AG04450 (cell line): ENCODE data around the gene FGD5. TPM values are rescaled to one million over a fixed set of nuclear protein-coding genes. Genes with fewer than 3 reads are reported as not detected.

Experiments used
- CTCF ChIA-PET: fragments of 300-600, 350-600 bp; formaldehyde crosslinking; extraction: SDS; loops from one replicate; lab custom pipeline; 2022; ENCODE audit warnings: antibody characterized with exemption, inconsistent platforms; lab: Charles Lee
- POLR2A ChIA-PET: fragments of 350-600 bp; formaldehyde crosslinking; extraction: SDS; loops from one replicate; lab custom pipeline; 2021; ENCODE audit warnings: antibody characterized with exemption, inconsistent platforms; lab: Yijun Ruan, JAX
- DNase-seq: peaks from one replicate; pipeline ENCODE4 v3.0.0-alpha.2; 2011; ENCODE audit warnings: low read depth, low spot score
- H3K27ac ChIP-seq: one replicate; pipeline ENCODE4 v1.5.1; 2012; ENCODE audit warnings: low read depth, low read length, control low read depth
- H3K27me3 ChIP-seq: one replicate; pipeline ENCODE4 v1.6.0; 2012; ENCODE audit warnings: low read length; ENCODE audit not compliant: control insufficient read depth, insufficient read depth
- H3K4me3 ChIP-seq: 2 replicates; pipeline ENCODE4 v1.5.1; 2011; ENCODE audit warnings: mild to moderate bottlenecking, low read depth, low read length, control low read depth
- H3K9me3 ChIP-seq: 2 replicates; pipeline ENCODE4 v1.5.1; 2012; ENCODE audit warnings: low read length; ENCODE audit not compliant: control insufficient read depth, insufficient read depth
- polyA plus RNA-seq: library from polyadenylated mRNA; depleted of rRNA; stranded (reverse); fragments of >200 nt; gene quantifications from 2 replicates; pipeline ENCODE4 v1.2.3, GENCODE V29; 2011
- TF ChIP-seq, protein P1 (sequence below): IDR thresholded peaks from 2 replicates; pipeline ENCODE4 v1.5.1; 2011; ENCODE audit warnings: low read depth, low read length, control low read depth, inconsistent platforms

Gene FGD5
- polyA plus RNA-seq, 1 experiment = not detected

DNA sequence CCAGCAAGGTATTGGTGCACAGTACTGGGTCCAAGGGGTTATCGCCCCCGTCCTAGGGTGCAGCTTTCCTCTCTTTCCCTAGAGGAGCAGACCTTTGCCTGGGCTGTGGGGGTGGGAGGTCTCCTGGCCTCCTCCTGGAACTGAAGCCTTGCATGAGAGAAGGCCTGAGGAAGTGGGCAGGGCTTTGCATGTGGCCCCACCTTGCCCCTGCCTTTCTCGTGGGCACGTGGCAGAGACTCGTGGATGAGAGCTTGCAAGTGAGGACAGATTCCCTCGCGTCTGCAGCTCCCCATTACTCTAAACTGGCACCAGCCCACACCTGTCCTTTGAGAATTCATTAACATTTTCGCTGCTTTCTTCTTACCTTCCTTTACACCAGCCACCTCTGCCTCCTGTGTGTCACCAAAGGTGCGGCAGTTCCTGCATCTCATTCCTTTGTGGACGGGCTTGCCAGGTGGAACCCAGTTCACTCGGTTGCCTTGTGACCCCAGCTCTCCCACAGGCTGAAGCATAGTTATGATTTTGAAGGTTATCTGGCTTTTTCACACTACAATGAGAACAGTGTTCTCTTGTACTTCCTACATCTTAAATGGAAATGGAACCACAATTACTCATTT is 87.7 kb downstream of the FGD5 start:
- H3K4me3 ChIP-seq = no peak overlapping the region
- H3K27me3 ChIP-seq = peaks cover 12% of the 10 kb centered on the region
- no peak overlapping the region for H3K27ac ChIP-seq
- DNase-seq = no peak
- ChIA-PET POLR2A (no interaction called here), CTCF (interaction anchor here (1.3 kb wide), 1 partner anchor 14 kb away, joined by 6 read pairs; no protein-coding TSS in a partner anchor)
- no peaks in the 10 kb centered on the region; the same call in 1 of the 2 replicates for H3K9me3 ChIP-seq
- TF ChIP-seq, protein P1, sequence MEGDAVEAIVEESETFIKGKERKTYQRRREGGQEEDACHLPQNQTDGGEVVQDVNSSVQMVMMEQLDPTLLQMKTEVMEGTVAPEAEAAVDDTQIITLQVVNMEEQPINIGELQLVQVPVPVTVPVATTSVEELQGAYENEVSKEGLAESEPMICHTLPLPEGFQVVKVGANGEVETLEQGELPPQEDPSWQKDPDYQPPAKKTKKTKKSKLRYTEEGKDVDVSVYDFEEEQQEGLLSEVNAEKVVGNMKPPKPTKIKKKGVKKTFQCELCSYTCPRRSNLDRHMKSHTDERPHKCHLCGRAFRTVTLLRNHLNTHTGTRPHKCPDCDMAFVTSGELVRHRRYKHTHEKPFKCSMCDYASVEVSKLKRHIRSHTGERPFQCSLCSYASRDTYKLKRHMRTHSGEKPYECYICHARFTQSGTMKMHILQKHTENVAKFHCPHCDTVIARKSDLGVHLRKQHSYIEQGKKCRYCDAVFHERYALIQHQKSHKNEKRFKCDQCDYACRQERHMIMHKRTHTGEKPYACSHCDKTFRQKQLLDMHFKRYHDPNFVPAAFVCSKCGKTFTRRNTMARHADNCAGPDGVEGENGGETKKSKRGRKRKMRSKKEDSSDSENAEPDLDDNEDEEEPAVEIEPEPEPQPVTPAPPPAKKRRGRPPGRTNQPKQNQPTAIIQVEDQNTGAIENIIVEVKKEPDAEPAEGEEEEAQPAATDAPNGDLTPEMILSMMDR = no peak

DNA sequence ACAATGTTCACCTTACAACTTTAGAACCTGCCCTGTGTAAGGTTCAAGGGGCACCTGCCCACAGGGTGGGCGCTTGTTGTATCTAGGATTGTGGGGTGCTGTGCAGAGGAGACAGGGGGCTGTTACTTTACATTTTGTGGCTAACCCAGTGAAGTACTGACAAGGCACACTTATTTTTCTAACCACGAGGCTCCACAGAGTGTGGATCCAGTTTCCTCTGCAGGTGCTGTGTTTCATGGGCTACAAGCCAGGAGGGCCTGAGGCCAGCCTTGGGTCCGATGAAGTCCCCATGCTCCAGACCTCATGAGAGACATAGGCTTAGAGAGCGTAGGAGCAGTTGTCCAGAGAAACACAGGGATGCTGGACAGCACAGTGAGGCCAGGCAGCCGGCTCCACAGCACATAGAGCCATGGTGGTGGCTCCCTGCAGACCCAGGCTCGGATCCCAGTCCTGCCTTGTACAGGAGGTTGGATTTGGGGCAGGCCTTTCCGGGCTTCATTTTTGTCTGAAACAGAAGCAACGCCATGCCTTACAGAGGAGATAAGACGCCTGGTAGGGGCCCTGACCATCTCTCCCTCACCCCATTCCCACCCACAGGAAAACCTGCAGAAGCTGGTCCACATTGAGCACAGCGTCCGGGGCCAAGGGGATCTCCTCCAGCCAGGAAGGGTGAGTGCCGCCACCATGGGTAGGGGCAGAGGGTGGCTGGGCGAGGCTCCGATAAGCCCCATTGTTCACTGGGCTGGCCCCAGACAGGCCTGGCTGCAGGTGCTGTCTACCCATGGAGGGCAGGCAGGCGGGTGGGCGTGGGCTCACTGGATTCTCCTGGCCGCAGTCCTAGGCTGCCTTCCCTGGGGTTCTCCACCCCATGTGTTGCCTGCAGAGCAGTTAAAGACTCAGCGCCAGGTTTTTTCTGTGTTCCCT is 88.5 kb downstream of the FGD5 start:
- TF ChIP-seq, protein P1 = no peak
- POLR2A ChIA-PET = no interaction called here
- H3K27ac ChIP-seq = no peak overlapping the region
- H3K4me3 ChIP-seq = no peak overlapping the region
- no peaks in the 10 kb centered on the region; the same call in 1 of the 2 replicates for H3K9me3 ChIP-seq
- DNase-seq = no peak
- H3K27me3 ChIP-seq = peaks cover 12% of the 10 kb centered on the region
- CTCF ChIA-PET = no interaction called here

DNA sequence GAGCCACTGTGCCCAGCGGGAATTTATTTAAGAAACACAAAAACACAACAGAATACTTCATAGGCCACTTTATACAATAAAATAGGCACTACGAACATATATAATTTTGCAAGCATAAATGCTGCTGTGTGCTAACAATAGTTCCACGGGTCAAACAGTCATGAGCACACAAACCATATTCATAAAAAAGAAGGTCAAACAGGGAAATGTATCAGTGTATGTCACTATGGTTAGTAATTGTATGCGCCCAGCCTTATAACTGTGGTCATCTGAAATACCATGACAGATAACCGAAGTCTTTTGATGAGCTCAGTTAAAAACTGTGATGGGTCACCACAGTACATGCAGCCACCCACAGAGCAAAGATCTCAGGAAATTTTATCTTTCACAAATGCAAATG is 90.5 kb downstream of the FGD5 start:
- ChIA-PET CTCF (interaction anchor here (1.0 kb wide), 1 partner anchor 401 kb away, joined by 3 read pairs; no protein-coding TSS in a partner anchor), POLR2A (no interaction called here)
- Histone ChIP-seq H3K27me3 (peaks cover 11% of the 10 kb centered on the region), H3K9me3 (no peaks in the 10 kb centered on the region; the same call in 1 of the 2 replicates), H3K4me3 (no peak overlapping the region), H3K27ac (no peak overlapping the region)
- DNase-seq = no peak
- TF ChIP-seq, protein P1 = no peak

DNA sequence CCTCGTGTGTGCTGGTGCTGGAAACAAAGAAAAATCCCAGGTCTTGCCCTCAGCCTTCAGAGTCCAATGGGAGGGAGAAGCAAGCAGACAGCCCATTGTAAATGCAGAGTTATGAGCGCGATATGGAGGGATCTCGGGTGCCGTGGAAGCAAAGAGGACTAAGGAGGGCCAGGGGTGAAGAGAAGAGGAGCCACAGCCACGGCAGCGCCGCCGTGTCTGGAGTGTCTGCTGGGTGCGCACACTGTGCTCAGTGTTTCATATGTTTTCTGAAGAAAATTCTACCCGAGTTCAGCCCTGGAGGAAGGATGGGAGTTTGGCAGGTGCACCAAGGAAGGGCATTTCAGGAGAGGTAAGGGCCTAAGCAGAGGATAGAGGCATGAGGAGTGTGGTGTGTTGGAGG is 92.9 kb downstream of the FGD5 start:
- TF ChIP-seq, protein P1 = no peak
- CTCF ChIA-PET = interaction anchor here (1.8 kb wide), 1 partner anchor 238 kb away, joined by 6 read pairs; no protein-coding TSS in a partner anchor
- Histone ChIP-seq H3K4me3 (no peak overlapping the region), H3K27ac (no peak overlapping the region), H3K9me3 (no peaks in the 10 kb centered on the region), H3K27me3 (peaks cover 9% of the 10 kb centered on the region)
- POLR2A ChIA-PET = no interaction called here
- DNase-seq = no peak
